Vagina (tissue), 2 donors: ENCODE measurements around the gene FADS3.

ENCODE experiments used
- CTCF ChIP-seq, 3 experiments: fragments of 450-650 bp in 2 of 3; fragments of 200-600 bp in 1 of 3; sonication (generic) in 1 of 3; IDR thresholded peaks; one replicate each; pipeline ENCODE4 v1.5.1; 2017 to 2019; ENCODE audit warnings: antibody characterized with exemption in 3 of 3, mild to moderate bottlenecking in 2 of 3, moderate library complexity in 2 of 3
- POLR2A ChIP-seq, 2 donors: fragments of 450-650 bp; IDR thresholded peaks; one replicate each; pipeline ENCODE4 v1.6.1; 2017; ENCODE audit warnings: antibody characterized with exemption in 2 of 2, mild to moderate bottlenecking in 2 of 2, moderate library complexity in 2 of 2
- POLR2AphosphoS5 ChIP-seq, 2 donors: sonication (generic); formaldehyde crosslinking; IDR thresholded peaks; one replicate each; pipeline ENCODE4 v1.9.0; 2017; ENCODE audit warnings: antibody characterized with exemption in 2 of 2, mild to moderate bottlenecking in 2 of 2, low read depth in 1 of 2; ENCODE audit not compliant: insufficient read depth in 1 of 2

- no peak for TF ChIP-seq CTCF (IDR thresholded peaks at IDR 0.05)
- TF ChIP-seq POLR2A (IDR thresholded peaks at IDR 0.05): no peak
- TF ChIP-seq POLR2AphosphoS5 (IDR thresholded peaks at IDR 0.05; ENCODE audit: insufficient read depth in 1 of 2, low read depth in 1 of 2): no peak
Measured at GRCh38 chr11:61854206-61854895, 37.0 kb downstream of the FADS3 start.
